Left colon (tissue), 2 donors: ENCODE results near the gene LOXL4. TPM values are rescaled to one million over a fixed set of nuclear protein-coding genes. Genes with fewer than 3 reads are reported as not detected.

Experiments
- ATAC-seq: fragments of 200-7000 bp; cut with Tn5 transposase; one replicate; pipeline ENCODE4 v1.9.1; 2020; ENCODE audit warnings: mild to moderate bottlenecking, moderate library complexity
- DNase-seq, 2 donors: peaks; one replicate each; pipeline ENCODE4 v3.0.0-alpha.2; 2020
- intact Hi-C, 2 donors: fragments of 100-400 bp; cut with DNase I in 1 of 2; cut with micrococcal nuclease in 1 of 2; formaldehyde crosslinking; loops; one replicate each; pipeline versions ENCODE4 v1.11.2 to v1.14.0; 2022; cut with DNase I, micrococcal nuclease
- total RNA-seq, 2 donors: library from RNA; stranded (reverse); fragmentation: NEBNext Ultra II Directional; extraction: Animal tissue kit (Norgen Biotek cat#: 25700); gene quantifications; one replicate each; pipeline ENCODE4 v1.2.1, GENCODE V29; 2021
- donor health status: DM: no; HTN: no; CAD: no.
- donor health status: DM: yes; HTN: yes; CAD: no.

The LOXL4 gene
- total RNA-seq, 2 donors from 2014 or later, result 0.34 to 1.6 TPM

GRCh38 chr10:98268694-98269431 is 869 bp upstream of the LOXL4 start:
- intact Hi-C loops, result no loop called here
- DNase-seq (no peak), ATAC-seq (no peak)

GRCh38 chr10:98267069-98267893 is 713 bp downstream of the LOXL4 start:
- intact Hi-C loops, result no loop called here
- no peak for ATAC-seq
- no peak for DNase-seq

- intact Hi-C loops, result no loop called here
- ATAC-seq (no peak), DNase-seq (no peak)
These were observed 1.3 kb downstream of the LOXL4 start for GRCh38 chr10:98266647-98267046.

GRCh38 chr10:98265403-98266378 is 2.3 kb downstream of the LOXL4 start:
- intact Hi-C loops, result no loop called here
- no peak for DNase-seq
- no peak for ATAC-seq

GRCh38 chr10:98264378-98265065 is 3.5 kb downstream of the LOXL4 start:
- no peak for DNase-seq
- intact Hi-C loops, result no loop called here

GRCh38 chr10:98263088-98263487 is 4.9 kb downstream of the LOXL4 start:
- no peak for DNase-seq
- no peak for ATAC-seq
- intact Hi-C loops, result no loop called here

More at GRCh38 chr10:98264378-98265065, 3.5 kb downstream of the LOXL4 start:
- no peak for ATAC-seq

- ATAC-seq (peak; percentile 57), DNase-seq (no peak)
- intact Hi-C loops, result no loop called here
These were observed 5.4 kb downstream of the LOXL4 start for GRCh38 chr10:98262571-98262970.

- no peak for DNase-seq
- intact Hi-C loops, result no loop called here
- no peak for ATAC-seq
These were observed 6.3 kb downstream of the LOXL4 start for GRCh38 chr10:98261436-98262277.

GRCh38 chr10:98260752-98261151 is 7.2 kb downstream of the LOXL4 start:
- DNase-seq (no peak), ATAC-seq (no peak)
- intact Hi-C loops, result no loop called here

GRCh38 chr10:98260350-98260749 is 7.6 kb downstream of the LOXL4 start:
- intact Hi-C loops, result no loop called here
- no peak for DNase-seq
- no peak for ATAC-seq

- peak; percentile 44 for ATAC-seq
- no peak for DNase-seq
- intact Hi-C loops, result no loop called here
These were observed 8.2 kb downstream of the LOXL4 start for GRCh38 chr10:98259606-98260315.

- intact Hi-C loops, result no loop called here
- DNase-seq, result no peak
- ATAC-seq, result peak; percentile 25
These were observed 9.1 kb downstream of the LOXL4 start for GRCh38 chr10:98258683-98259454.

GRCh38 chr10:98257961-98258360 is 10.0 kb downstream of the LOXL4 start:
- intact Hi-C loops, result no loop called here
- ATAC-seq (no peak), DNase-seq (no peak)

GRCh38 chr10:98257198-98257597 is 10.8 kb downstream of the LOXL4 start:
- intact Hi-C loops, result no loop called here
- DNase-seq (no peak), ATAC-seq (no peak)

- intact Hi-C loops, result no loop called here
- ATAC-seq, result no peak
- DNase-seq, result no peak
These were observed 11.3 kb downstream of the LOXL4 start for GRCh38 chr10:98256692-98257091.

GRCh38 chr10:98255146-98255877 is 12.7 kb downstream of the LOXL4 start:
- ATAC-seq (no peak), DNase-seq (no peak)
- intact Hi-C loops, result no loop called here
